HG03469 (cell line): Measurements from ENCODE around the gene MLF2.

ENCODE experiments used
- ATAC-seq: cut with Tn5 transposase; IDR thresholded peaks from one replicate; pipeline ENCODE4 v1.9.1; 2021; ENCODE audit warnings: mild to moderate bottlenecking, moderate library complexity, moderate number of reproducible peaks; ENCODE audit not compliant: unreplicated experiment

The MLF2 gene

GRCh38 chr12:6698352-6699046 lies 54.4 kb downstream of the MLF2 start:
- ATAC-seq = no peak
